Inflammatory macrophage treated with lipopolysaccharide for 1 hour (primary cell): ENCODE measurements around the gene SLC45A1.
A peak's percentile ranks its signal among the peaks of the same experiment; 100 is the strongest.

ENCODE experiments used
- DNase-seq, 2 donors: peaks; one replicate each; pipeline ENCODE4 v3.0.0-alpha.2; 2020 to 2022

SLC45A1 gene

DNA sequence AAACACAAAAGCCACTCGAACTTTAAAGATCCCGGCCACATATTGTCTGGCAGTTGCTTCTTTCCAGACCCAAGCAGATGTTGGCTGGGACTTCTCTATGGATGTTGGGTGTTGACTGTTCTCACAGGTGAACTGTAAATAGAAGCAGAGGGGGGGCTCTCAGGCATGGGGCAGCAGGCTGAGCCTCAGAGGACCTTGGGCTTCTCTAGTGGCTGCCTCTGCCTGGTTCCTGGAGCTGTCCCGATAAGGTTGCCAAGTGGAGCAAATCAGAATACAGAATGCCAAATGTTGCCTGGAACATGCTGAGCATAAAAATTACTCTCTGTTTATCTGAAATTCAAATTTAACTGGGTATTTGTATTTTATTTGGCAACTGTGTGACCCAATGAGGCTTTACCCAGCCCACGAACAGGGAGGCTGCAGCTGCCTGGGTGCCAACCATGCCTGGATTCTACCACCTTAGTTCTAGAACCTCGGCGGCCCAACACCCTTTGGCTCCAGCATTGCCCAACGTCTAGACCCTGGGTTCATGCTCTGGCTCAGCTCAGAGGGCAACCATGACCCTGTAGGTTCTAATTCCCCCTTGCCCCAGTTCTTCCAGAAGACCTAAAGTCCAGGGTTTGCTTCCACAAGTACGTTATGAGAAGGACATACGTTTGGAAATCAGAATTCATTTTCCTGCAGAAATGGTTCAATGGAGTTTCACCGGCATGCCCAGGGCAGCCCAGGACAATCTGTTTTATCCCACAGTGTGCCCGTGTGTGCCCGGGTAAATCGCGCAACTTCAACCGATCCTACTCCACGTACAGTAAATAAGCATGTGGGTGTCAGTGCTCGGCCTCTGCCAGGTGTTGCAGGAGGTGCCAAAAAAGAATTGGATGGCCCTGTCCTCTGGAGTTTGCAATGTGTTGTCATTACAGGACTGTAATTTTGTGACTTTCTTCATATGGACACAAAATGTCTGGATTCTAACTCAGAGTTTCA is 5.4 kb upstream of the SLC45A1 start:
- DNase-seq: no peak

GRCh38 chr1:8313231-8313630 is 4.7 kb upstream of the SLC45A1 start:
- DNase-seq: no peak

DNA sequence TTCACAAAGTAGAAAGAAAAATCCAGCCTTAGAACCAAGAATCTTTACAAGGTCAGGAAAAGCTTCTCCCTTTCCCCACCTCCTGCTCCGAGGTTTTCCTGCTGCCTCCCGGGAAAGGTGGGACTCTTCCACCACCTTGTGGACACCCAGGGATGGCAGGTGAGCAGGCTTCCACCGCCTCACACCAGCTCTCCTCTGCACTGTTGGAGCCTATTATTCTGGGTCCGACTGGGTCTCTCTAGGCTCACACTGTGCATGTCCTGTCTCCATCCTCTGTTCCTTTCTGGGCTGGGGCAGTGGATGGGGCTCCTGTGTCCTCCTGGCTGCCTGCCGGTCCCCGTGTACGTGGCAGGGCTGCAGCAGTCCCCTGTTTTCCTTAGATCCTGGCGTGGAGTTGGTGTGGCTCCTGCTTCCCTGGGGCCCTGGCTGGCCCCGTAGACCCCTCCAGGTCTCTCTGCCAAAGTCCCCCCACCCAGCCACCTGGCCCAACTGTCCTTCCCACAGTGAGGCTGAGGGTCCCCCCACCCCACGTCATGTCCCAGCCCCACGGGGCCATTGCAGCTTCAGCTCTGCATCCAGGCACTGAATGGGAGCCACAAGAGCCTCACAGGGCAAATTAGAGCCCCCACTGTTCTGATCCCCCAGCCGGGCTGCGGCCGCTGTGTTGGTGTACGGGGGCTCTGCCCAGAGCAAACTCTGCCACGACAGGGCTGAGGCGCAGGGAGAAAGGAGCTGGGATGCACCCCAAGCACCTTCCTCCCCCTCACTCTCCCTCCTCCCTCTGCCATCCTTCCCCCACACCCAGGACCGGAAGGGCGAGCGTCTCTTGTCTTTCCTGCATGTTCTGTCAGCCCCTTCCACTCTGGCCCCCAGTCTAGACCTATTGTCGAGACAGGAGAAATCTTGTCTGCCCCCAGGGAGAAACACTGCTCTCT is 3.3 kb upstream of the SLC45A1 start:
- DNase-seq: peak; percentile 10 to 56

GRCh38 chr1:8315573-8316475 is 2.1 kb upstream of the SLC45A1 start:
- DNase-seq: no peak

GRCh38 chr1:8318436-8318835 is 522 bp downstream of the SLC45A1 start:
- no peak for DNase-seq

DNA sequence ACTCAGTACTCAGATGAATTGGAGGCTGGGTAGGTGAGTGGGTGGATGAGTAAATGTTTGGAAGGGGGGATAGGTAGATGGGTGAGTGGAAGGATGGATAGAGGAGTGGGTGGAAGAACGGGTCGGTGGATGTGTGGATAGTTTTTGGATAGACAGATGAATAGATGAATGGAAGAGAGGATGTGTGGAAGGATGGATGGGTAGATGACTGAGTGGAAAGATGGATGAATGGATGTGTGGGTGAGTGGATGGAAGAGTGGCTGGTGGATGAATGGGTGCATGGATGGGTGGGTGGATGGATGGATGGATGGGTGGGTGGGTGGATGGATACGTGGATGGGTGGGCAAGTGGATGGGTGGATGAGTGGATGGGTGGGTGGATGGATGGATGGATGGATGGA is 3.7 kb downstream of the SLC45A1 start:
- no peak for DNase-seq

DNA sequence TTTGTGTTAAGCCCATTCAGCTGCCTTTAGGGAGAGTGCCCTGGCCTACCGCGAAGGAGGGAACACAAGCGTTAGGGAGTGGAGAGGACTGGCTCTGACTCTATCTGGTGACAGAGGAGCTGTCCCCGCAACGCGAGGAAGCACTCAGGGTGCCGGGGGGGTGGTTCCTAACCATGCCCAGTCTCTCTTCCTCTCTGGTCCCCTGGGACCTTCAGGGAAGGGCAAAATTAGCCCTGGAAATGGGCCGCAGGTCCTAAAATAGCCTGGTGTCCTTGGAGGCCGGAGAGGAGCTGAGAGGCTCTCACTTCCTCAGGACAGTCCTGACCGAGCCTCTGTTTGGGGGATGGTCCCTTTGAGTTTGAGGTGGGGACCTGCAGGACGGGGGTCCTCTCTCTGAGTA is 5.8 kb downstream of the SLC45A1 start:
- no peak for DNase-seq

GRCh38 chr1:8324176-8324810 is 6.4 kb downstream of the SLC45A1 start:
- no peak for DNase-seq

DNA sequence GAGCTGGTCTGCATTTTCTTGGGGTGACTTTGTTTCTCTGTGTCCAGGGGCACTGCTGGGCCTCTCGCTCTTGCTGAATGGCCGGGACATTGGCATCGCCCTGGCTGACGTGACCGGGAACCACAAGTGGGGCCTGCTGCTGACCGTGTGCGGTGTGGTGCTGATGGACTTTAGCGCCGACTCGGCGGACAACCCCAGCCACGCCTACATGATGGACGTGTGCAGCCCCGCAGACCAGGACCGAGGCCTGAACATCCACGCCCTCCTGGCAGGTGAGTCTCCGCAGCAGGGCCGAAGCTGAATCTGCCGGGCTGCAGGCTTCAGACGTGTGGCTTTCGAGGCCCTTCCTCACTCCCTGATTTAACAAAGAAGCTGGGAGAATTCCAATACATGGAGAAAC is 7.9 kb downstream of the SLC45A1 start:
- no peak for DNase-seq

GRCh38 chr1:8326265-8326664 is 8.4 kb downstream of the SLC45A1 start:
- DNase-seq: no peak

GRCh38 chr1:8328271-8328670 is 10.4 kb downstream of the SLC45A1 start:
- DNase-seq: no peak

GRCh38 chr1:8329439-8329838 is 11.5 kb downstream of the SLC45A1 start:
- DNase-seq: no peak

- DNase-seq: no peak
Measured at GRCh38 chr1:8329858-8330257, 11.9 kb downstream of the SLC45A1 start.

DNA sequence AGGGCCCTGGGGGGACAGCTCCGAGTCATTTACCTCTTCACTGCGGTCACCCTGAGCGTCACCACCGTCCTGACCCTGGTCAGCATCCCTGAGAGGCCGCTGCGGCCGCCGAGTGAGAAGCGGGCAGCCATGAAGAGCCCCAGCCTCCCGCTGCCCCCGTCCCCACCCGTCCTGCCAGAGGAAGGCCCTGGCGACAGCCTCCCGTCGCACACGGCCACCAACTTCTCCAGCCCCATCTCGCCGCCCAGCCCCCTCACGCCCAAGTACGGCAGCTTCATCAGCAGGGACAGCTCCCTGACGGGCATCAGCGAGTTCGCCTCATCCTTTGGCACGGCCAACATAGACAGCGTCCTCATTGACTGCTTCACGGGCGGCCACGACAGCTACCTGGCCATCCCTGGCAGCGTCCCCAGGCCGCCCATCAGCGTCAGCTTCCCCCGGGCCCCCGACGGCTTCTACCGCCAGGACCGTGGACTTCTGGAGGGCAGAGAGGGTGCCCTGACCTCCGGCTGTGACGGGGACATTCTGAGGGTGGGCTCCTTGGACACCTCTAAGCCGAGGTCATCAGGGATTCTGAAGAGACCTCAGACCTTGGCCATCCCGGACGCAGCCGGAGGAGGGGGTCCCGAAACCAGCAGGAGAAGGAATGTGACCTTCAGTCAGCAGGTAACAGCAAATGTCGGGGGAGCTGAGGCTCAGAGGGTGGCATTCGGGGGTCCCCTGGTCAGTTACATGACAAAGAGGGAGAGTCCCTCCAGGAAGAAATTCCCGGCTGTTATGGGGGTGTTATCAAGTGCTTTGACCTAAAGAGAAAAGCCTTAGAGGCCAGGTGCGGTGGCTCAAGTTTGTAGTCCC is 12.6 kb downstream of the SLC45A1 start:
- no peak for DNase-seq

DNA sequence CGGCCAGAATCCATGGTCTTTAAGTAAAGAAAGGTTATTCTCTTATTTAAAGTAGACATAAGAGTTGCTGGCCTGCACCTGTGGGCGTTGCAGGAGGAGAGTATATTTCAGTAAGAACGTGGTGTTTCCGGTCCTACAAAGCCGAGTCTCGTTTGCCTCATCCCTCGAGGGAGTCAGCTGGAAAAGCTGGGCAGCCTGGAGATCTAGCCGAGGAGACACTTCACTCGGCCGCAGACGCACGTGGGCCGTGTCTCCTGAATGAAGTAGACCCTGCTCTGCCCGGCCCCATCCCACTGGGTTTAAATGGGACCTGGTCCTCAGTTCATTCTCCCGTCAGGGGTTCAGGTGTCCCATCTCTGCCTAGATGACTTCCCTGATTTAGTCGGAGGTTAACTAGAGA is 14.9 kb downstream of the SLC45A1 start:
- DNase-seq: no peak

DNA sequence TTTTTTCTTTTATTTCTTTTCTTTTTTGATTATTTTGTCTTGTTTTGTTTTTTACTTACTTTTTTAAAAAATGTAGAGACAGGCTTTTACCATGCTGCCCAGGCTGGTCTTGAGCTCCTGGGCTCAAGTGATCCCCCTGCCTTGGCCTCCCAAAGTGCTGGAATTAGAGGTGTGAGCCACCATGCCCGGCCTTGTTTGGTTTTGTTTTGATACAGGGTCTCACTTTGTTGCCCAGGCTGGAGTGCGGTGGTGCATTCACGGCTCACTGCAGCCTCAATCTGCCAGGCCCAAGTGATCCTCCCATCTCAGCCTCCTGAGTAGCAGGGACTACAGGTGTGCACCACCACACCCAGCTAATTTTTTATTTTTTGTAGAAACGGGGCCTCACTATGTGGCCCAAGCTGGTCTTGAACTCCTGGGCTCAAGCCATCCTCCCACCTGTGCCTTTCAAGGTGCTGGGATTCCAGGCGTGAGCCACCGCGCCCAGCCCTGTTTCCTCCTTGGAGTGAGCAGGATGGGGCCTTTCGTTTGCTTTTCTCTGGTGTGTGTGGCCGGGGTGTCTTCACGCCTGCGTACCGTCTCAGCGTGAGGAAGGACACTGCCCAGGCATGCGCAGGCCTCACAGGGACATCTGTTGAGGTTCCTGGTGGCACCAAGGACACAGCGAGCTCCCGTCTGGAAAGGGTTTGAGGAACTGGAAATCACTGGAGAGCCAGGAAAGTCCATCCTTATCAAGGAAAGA is 15.5 kb downstream of the SLC45A1 start:
- DNase-seq: no peak

- no peak for DNase-seq
Measured at GRCh38 chr1:8334106-8334851, 16.4 kb downstream of the SLC45A1 start.

DNA sequence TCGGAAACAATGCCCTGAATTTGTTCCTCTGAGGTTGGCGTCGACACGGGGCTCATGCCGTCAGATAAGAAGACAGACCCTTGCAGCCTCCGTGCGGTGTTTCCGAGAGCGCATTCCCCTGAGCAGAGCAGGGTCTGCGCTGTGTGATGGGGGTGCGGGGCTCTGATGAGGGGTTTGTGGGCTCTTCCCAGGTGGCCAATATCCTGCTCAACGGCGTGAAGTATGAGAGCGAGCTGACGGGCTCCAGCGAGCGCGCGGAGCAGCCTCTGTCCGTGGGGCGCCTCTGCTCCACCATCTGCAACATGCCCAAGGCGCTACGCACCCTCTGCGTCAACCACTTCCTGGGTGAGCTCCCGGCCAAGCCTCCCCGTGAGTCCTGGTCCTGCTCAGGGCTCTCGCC is 17.3 kb downstream of the SLC45A1 start:
- DNase-seq: no peak

- no peak for DNase-seq
Measured at GRCh38 chr1:8337776-8338525, 20.0 kb downstream of the SLC45A1 start.
